K562 (cell line): ENCODE measurements around the gene AFAP1.

Experiments used
- CTCF ChIP-seq, 3 experiments: IDR thresholded peaks in 2 of 3; conservative IDR thresholded peaks in 1 of 3; 2 replicates each; pipeline ENCODE4 v1.5.1; 2011 to 2012; ENCODE audit warnings: low read length in 3 of 3, mild to moderate bottlenecking in 3 of 3, control low read depth in 2 of 3, improper control_type of control experiment in 1 of 3, inconsistent platforms in 1 of 3, low read depth in 1 of 3, mixed read lengths in 1 of 3, moderate library complexity in 1 of 3; ENCODE audit not compliant: insufficient read depth in 2 of 3
- EP300 ChIP-seq: IDR thresholded peaks from 2 replicates; pipeline ENCODE4 v1.6.1; 2012; ENCODE audit warnings: low read length, improper control_type of control experiment
- EZH2 ChIP-seq: IDR thresholded peaks from 2 replicates; pipeline ENCODE4 v1.6.1; 2012; ENCODE audit warnings: low read depth, mild to moderate bottlenecking, inconsistent platforms, low read length, borderline replicate concordance
- NFIC ChIP-seq: fragments of 450-650 bp; IDR thresholded peaks from 2 replicates; pipeline ENCODE4 v1.6.1; 2017; ENCODE audit warnings: mild to moderate bottlenecking, inconsistent platforms
- ZNF232 ChIP-seq: sonication (generic); formaldehyde crosslinking; IDR thresholded peaks from 2 replicates; pipeline ENCODE4 v1.8.0; 2022; ENCODE audit warnings: mild to moderate bottlenecking, missing genetic modification reagents
- ZNF408 ChIP-seq: fragments of 250-450 bp; sonication (Bioruptor Pico); IDR thresholded peaks from 2 replicates; pipeline ENCODE4 v1.4.0; 2020; ENCODE audit warnings: low read depth, mild to moderate bottlenecking, moderate library complexity
- ZNF695 ChIP-seq: fragments of 450-650 bp; formaldehyde crosslinking; IDR thresholded peaks from 2 replicates; pipeline ENCODE4 v1.4.0; 2020; ENCODE audit warnings: mild to moderate bottlenecking, moderate library complexity
- ZNF785 ChIP-seq: fragments of 250-450 bp; sonication (Bioruptor Pico); IDR thresholded peaks from 2 replicates; pipeline ENCODE4 v1.4.0; 2020; ENCODE audit warnings: mild to moderate bottlenecking

- TF ChIP-seq EZH2: no peak
- no peak for TF ChIP-seq ZNF408 (CRISPR knock-in tag)
- no peak for TF ChIP-seq ZNF785 (CRISPR knock-in tag)
- TF ChIP-seq ZNF695 (CRISPR knock-in tag): no peak
- TF ChIP-seq ZNF232 (CRISPR knock-in tag): no peak
- no peak for TF ChIP-seq EP300
- TF ChIP-seq CTCF (IDR thresholded peaks at IDR 0.05 in 2 of 3, conservative IDR thresholded peaks at IDR 0.05 in 1 of 3; ENCODE audit: insufficient read depth in 2 of 3, low read depth in 1 of 3, low read length in 3 of 3): no peak
- TF ChIP-seq NFIC: no peak
These were observed 199.5 kb downstream of the AFAP1 start for GRCh38 chr4:7739918-7740865.
